ENCODE measurements around the gene ZNF22. TPM values are rescaled to one million over a fixed set of nuclear protein-coding genes. Genes with fewer than 3 reads are reported as not detected.

ZNF22 gene
- polyA plus RNA-seq, 4 donors = 73.7 to 97.9 (median 86.8) TPM

DNA sequence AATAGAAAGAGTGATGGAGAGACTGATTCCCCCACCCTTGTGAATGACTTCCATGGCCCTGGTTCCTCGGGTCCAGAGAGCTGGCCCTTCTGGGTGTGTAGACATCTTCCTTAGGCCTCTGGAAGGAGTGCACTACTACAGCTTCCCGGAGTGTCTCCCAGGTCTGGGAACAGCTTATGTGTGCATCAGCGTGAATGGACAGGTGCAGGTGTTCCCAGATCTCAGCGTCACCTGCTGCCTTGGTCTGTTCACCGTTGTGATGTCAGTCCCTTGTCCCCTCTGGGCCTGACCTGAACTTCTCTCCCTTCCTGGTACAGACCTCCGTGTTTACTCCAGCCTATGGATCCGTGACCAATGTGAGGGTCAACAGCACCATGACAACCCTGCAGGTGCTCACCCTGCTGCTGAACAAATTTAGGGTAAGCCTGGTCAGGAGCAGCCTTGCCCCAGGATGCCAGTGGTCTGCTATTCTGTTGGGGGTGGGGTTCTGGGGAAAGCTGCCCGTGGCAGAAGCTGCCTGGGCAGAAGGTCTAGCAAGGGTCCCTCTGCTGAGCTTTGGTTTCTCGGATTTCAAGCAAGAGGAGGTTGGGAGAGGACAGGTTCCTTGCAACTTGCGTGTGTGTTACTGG is 11.7 kb upstream of the ZNF22 start:
- no peak for DNase-seq (ENCODE audit: low read depth in 4 of 4, low spot score in 2 of 4)

DNA sequence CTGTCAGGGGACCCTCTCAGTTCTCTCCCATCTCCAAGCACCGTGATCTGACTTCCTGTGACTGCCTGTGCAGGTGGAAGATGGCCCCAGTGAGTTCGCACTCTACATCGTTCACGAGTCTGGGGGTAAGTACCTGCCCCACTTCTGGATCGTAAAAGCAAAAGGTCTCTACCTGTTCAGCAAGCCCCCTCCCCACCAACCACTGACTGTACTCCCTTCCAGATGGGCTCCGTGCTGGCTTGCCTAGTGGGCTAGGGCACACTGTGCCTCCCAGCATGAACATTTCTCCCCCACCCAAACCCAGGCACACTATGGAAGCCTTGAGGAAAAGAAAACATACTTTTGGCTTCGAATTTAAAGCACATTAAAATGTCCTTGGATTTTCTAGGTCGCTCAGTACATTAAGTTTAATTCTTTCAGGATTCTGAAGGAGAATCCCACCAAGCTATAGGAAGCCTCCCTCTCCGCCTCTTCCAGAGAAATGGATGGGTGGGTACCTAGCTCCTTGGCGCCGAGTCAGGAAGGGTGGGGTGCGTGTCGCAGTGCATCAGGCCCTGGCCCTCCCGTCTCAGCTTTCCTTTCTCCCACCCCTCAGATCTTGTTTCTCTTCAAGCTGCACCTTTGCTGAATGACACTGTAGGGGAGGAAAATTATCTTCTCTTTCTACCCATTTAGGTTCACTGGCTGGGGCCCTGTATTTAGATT is 11.0 kb upstream of the ZNF22 start:
- DNase-seq (ENCODE audit: low read depth in 4 of 4, low spot score in 2 of 4) = no peak

DNA sequence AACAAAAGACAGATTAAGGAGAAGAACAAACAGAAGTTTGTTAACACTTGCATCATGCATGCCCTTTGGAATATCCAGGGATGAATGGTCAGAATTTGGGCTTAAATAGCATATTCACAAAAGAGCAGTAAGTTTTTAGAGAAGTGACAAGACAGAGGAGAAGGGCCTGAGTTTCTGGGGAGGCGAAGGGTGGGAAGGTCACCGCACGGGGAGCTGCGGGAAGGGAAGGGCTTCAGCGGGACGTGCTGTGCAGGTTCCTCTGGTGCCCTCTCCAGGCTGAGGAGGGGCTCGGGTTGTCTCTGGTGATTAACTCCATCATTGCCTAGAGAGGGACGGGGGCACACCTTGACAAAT is 10.4 kb upstream of the ZNF22 start:
- DNase-seq (ENCODE audit: low read depth in 4 of 4, low spot score in 2 of 4) = no peak

DNA sequence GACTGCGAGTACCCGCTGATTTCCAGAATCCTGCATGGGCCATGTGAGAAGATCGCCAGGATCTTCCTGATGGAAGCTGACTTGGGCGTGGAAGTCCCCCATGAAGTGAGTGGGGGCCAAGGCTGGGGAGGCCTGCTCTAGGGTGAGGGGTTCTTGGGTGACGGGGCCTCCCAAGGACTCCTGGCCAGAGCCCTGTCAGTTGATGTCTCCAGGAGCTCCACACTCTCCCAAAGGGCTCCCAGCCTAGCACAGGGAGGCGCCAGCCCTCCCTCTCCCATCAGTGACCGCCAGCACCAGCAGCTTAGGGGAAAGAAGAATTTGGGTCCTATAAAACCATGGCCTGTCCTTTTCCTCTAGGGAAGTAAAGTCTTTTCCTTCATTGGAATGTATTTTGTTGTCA is 9.8 kb upstream of the ZNF22 start:
- no peak for DNase-seq (ENCODE audit: low read depth in 4 of 4, low spot score in 2 of 4)

DNA sequence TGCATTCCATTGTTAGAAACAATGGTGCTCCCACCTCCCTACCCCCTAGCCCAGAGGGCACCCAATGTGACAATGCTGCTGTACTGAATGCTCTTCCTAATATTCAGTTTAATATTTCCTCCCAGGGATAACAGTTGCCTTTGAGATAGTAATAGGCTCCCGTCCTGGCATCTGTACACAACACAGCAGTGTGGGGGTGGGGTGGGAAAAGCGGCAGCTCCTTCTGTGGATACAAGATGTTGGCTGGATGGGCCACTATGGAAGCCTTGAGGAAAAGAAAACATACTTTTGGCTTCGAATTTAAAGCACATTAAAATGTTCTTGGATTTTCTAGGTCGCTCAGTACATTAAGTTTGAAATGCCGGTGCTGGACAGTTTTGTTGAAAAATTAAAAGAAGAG is 9.2 kb upstream of the ZNF22 start:
- no peak for DNase-seq (ENCODE audit: low read depth in 4 of 4, low spot score in 2 of 4)

DNA sequence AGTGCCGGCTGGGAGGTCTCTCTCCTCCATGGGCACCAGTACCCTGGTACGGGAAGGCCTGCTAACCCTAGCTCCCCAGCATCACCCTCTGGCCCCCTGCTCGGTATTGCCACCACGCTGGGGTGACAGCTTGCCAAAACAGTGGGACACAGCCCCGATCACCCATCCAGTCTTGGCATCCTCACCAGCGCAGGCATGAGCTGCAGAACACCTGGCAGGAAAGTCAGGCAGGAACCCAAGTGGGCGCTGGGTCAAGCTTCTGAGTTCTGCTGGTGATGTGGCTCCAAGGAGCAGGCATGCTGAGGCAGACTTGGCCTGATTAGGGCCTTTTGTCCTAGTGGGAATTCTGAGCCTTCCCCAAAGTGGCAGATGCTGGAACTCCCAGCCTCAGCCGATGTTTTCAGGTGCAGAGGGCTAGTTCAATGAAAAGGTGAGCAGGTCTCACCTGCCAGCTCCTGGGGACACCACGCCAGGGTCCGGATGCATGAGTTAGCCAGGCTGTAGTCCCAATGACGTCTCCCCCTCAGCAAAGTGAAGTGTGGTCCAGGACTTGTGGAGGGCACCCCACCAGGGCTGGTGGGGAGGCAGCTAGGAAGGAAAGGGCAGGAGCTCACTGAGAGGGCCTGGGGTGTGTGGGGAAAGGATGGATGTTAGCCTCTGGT is 8.5 kb upstream of the ZNF22 start:
- no peak for DNase-seq (ENCODE audit: low read depth in 4 of 4, low spot score in 2 of 4)

DNA sequence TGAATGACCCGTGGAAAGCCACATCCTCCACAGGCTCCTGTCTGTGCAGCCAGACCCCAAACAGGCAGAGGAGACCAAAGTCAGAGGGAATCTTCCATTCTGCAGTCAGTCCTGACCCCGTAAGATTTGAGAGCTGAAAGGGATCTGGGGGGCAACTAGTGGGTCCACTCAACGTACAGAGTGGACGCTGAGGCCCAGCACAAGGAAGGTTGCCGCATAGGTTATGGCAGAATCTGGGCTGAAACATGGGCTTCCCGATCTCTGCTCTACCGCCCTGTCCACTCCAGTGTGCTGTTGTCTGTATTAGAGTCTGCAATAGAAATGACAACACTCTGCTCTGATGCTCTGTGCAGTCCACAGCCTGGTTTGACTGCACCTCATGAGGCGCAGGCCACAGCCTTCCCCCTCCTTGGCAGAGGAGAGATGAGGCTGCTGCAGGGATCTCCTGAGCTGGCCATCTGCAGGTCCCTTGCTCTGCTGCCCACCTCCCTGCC is 7.9 kb upstream of the ZNF22 start:
- DNase-seq (ENCODE audit: low read depth in 4 of 4, low spot score in 2 of 4) = no peak

DNA sequence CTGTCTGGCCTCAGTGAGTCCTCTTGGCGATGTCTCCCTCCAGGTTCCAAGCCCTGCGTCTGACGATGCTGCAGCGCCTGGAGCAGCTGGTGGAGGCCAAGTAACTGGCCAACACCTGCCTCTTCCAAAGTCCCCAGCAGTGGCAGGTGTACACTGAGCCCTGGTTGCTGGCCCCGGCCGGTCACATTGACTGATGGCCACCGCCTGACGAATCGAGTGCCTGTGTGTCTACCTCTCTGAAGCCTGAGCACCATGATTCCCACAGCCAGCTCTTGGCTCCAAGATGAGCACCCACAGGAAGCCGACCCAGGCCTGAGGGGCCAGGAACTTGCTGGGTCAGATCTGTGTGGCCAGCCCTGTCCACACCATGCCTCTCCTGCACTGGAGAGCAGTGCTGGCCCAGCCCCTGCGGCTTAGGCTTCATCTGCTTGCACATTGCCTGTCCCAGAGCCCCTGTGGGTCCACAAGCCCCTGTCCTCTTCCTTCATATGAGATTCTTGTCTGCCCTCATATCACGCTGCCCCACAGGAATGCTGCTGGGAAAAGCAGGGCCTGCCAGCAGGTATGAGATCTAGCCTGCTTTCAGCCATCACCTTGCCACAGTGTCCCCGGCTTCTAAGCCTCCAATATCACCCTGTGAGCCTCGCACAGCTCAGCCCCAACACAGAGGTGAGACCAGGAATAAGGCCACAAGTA is 7.3 kb upstream of the ZNF22 start:
- no peak for DNase-seq (ENCODE audit: low read depth in 4 of 4, low spot score in 2 of 4)

DNA sequence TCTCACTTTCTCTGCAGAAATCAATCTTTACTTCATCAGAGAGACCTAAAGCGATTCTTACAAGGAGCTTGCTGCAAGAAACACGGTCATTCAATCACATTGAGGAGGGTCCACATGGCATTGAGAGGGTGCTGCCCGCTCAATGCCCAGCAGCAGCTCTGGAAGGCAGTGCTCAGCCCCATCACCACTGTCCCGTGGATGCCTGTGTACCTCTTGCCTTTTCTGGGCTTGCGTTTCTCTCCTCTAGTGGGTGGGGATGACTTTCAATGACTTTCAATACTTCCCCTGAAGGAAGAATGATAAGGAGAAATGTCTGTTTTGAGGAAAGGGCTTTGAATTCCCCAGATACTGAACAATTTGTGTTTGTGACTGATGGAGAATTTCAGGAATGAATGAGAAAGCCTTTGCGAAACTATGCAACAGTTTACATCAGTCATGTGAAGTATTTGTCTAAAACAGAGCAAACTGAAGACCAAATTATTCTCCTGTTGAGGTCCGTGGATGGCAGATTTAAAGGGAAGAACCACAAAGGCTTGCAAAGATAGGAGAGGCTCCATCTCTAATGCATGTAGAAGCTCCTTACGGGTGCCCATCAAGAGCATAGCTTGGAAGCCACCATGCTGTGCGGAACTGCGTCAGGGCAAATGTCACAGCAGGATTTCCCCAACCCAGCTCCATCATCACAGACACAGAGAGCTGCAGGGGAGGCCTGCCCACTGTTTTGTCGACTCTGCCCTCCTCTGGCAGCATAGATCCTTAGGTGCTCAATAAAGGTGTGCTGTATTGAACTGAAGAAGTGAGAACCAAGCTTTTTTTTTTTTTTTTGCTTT is 6.6 kb upstream of the ZNF22 start:
- no peak for DNase-seq (ENCODE audit: low read depth in 4 of 4, low spot score in 2 of 4)

DNA sequence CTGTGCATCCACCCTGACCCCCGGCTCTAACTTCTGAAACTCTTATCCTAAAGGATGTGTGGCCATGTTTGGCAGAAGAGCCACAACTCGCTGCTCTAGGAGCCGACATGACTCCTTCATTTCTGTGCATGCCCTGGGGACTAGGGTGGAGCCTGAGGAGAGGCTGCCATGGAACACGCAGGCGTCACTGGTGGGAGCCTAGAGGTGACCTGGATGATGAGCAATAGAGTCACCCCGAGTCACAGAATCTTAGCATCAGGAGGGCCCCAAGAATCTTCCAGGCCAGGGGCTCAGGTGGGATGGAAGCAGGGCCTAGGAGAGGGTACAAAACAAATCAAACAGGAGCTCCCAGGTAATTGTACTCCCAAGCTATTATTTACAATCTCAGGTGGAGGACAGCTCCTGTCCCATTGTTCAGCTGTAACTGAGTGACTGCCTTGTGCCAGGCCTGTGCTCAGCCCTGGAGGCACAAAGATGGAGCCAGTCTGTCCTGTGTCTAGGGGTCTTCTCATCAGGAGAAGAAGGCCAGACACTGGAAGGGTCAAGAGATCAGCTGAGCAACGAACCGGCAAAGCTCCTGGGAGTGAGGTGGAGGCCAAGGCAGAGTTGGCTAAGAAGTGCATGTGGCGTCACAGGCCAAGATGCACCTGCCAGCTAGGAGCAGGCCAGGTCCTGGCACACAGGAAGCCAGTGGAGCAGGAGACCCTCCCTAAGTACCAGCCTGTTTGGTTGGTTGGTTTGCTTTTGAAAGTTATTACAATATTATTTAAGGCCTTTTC is 5.8 kb upstream of the ZNF22 start:
- DNase-seq (ENCODE audit: low read depth in 4 of 4, low spot score in 2 of 4) = no peak

DNA sequence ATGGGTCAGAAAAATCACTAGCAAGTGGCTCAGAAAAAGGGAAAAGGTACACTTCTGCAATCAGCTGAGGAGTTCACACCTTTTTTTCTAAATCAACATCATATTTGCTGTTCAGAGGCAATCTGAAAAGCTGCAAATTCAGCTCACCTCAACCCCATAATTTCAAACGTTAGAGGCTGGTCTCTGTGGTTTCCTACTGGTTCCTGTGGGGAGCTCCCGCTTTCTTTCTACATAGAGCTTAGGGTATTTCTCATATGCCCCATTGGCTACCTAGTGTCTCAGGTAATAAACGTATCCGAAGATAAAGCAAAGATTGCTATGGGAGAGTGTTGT is 5.2 kb upstream of the ZNF22 start:
- no peak for DNase-seq (ENCODE audit: low read depth in 4 of 4, low spot score in 2 of 4)

DNA sequence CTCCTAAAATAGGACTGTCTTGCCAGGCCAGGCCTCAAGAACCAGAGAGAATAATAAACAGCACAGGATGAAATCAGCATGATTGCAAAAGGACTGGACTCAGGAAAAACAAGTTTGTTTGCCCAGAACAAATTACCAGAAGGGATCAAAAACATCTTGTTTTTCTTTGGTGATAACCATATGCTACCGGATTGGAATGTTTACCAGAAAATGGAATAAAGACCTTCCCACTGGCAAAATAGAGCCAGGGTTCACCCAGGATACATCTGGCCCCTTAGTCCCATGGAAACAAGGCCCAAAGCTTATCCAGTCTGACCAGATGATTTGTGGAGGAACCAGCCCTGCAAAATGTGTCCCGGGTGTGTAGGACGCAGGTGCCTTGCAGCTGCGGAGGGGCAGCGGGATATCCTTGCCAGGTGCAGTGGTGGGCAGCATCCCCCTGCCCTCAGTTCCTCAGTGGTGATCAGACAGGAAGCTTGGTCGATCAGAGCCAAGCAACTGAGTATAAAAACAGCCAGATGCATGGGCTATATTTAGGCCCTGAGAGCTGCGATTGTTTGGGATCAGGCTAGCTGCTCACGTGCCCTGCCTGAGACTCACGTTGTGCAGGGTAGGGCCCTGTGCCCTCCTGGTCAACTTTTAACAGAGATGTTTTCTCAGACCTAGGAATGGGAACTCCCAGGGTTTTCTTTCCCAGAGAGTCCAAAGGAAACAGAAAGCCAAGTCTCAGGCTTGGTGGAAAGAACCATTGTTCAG is 4.6 kb upstream of the ZNF22 start:
- no peak for DNase-seq (ENCODE audit: low read depth in 4 of 4, low spot score in 2 of 4)

DNA sequence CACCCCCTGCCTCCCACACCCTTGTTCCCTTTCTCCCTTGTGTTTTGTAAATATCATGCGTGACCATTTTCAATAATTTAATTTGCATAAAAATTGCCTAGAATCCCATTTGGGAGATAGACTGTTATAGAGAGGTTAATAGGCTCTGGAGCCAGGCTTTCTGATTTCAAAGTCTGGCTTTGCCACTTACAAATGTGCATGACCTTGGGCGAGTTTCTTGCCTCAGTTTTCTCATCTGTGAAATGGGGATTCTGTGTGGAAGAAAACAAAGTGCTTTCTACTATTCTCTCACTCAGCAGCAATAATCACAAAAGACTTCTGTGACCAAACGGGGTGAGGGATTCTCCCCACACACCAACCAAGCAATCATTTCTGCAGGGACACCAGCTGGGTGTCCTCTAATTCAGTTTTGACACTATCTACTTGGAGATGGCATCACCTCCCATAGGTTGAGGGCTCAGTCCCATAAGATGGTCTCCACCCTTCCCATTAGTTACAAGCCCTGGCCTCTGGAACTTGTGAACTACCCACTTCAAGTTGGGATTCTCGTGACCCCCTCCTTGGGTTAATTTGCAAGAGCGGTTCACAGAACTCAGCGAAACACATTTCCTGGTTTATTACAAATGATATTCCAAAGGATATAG is 3.5 kb upstream of the ZNF22 start:
- DNase-seq (ENCODE audit: low read depth in 4 of 4, low spot score in 2 of 4) = no peak

DNA sequence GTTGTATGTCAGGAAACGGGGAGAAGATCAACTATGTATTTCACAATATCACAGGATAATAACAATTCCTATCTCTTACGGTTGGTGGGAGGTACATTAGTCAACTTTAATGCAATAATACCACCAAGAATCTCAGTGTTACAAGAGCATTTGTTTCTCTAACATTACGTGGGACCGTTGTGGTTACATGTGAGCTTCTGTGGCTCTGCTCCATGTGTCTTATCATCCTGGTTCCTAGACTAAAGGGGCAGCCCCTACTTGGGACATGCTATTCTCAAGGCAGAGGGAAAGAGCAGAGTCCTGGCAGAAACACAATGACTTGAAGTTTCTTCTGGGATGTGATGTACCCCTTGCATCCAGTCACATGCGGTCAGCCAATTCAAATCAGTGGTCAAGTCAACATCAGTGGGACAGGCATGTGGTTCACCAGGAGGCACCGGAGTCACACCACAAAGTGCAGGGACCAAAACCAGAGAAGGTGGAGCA is 2.5 kb upstream of the ZNF22 start:
- no peak for DNase-seq (ENCODE audit: low read depth in 4 of 4, low spot score in 2 of 4)

DNA sequence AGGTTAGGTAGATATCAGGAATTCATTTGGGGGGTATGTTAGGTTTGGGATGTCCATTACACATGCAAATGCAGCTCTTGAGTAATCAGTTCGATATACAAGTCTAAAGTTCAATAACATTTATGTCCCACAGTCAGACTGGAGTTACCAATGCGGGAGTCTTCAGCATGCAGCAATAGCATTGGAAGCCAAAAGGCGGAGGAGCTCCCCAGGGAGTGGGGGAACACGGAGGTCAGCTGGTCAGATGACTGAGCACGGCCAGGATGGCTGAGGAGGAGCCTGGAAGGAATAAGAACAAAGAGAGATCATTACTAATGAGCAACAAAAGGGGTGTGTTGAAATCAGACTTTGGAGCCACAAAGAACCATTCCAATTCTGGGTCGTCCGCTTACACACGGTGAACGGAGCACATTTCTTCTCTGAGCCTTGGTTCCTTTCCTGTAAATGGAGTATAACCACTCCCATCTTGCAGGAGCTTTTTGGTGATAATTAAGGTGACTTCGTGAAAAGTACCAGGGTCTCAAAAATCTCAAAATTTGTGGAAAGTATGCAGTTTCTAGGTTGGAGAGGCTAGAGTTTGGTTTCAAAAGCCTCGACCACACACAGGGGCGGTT is 478 bp upstream of the ZNF22 start:
- peak in 1 of 4 donors; percentile 28 for DNase-seq (ENCODE audit: low read depth in 4 of 4, low spot score in 2 of 4)

DNA sequence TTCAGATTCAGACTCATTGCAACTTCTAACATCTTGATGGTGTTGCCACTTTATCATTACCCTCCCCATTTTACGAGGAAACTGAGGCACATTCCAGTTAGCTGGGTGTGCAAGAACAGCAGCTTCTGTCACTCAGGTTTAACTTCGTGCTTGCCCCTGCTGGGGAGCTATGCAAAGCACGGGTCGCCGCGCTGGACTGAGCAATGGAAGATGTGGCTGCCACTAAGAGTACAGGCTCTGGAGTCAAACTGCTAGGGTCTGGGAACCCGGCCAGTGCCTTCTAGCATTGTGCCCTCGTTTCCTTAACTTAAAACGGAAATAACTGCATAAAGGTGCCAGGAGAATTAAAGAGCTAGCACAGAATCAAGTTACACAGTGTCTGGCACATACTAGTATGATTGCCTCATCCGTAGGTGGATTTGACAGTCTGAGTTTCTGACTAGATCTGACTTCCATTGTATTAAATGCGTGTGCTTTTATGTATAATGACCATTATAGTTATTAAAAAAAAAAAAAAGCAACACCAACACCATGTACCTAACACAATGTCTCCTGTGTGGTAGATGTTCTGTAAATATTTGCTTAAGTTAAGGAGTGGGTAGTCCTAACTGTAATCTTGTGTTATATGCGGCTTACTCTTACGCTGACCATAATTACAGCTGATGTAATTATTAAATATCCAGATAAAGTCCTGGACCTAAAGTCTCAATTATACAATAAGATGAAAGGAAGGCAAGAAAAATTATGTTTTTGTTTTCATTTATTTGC is 842 bp downstream of the ZNF22 start:
- DNase-seq (ENCODE audit: low read depth in 4 of 4, low spot score in 2 of 4) = peak in 2 of 4 donors; percentile 39 to 70

DNA sequence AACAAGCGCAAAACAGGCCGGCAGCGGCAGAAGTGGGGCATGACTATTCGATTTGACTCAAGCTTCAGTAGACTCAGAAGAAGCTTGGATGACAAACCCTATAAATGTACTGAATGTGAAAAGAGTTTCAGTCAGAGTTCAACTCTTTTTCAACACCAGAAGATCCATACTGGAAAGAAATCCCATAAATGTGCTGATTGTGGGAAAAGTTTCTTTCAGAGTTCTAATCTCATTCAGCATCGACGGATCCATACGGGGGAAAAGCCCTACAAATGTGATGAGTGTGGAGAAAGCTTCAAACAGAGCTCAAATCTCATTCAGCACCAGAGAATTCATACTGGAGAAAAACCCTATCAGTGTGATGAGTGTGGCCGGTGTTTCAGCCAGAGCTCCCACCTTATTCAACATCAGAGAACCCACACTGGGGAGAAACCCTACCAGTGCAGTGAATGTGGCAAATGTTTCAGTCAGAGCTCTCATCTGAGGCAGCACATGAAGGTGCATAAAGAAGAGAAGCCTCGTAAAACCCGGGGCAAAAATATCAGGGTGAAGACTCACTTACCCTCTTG is 2.8 kb downstream of the ZNF22 start:
- DNase-seq (ENCODE audit: low read depth in 4 of 4, low spot score in 2 of 4) = no peak
